GM10847 (cell line): ENCODE data around the gene NSF.

Source experiments
- POLR2A ChIP-seq: IDR thresholded peaks from 2 replicates; pipeline ENCODE4 v1.6.1; 2011; ENCODE audit not compliant: insufficient read length; ENCODE audit errors: extremely low read depth

NSF gene

DNA sequence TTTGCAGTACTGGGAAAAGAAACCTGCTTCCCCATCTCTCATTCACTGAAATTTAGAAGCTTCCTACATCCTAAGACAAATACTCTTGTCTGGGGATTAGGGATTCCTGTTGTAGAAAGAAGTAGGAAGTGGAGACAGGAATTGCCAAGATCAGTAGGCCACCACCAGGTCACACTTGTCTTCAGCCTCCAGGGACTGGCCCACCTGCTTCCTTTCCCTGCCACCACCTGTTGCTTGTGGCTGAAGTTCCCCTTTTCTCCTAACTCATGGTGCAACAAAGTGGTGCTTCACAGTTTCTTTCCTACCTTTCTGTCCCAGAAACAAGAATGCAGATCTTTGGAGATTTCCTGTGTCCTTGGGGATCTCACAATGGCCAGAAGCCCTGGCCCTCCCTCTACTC lies 145.6 kb downstream of the NSF start:
- TF ChIP-seq POLR2A: no peak

DNA sequence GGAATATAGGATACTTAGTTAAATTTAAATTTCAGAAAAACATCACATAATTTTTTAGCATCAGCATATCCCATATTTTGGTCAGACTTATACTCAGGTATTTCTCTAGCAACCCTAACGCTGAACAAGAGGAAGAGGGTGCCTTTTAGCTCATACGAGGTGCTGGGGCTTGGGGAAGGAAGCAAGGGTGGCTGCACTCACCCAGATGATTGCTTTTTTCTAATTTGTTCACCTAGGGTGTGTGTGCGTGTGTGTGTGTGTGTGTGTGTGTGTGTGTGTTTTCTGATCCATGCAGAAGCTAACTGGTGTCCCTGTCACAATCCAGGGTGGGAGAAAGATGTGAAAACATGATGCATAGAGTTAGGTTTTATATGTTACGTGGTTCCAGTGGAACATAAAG lies 146.9 kb downstream of the NSF start:
- TF ChIP-seq POLR2A: no peak

DNA sequence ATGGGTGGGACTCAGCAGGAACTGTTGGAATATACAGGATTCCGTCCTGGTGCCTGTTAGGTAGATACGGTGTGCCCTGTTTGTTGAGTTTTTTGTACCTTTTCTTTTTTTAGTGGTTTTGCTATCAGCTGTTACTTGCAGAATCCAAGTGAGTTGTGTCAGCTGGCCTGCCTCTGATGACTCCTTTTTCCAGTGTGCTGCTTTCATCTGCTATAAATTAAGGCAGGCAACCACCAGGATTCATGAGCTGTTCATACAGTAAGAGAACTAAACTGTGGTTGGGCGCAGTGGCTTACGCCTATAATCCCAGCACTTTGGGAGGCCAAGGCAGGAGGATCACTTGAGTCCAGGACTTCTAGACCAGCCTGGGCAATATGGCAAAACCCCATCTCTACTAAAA lies 148.1 kb downstream of the NSF start:
- no peak for TF ChIP-seq POLR2A

- no peak for TF ChIP-seq POLR2A
Measured at GRCh38 chr17:46739982-46740381, 149.5 kb downstream of the NSF start.

DNA sequence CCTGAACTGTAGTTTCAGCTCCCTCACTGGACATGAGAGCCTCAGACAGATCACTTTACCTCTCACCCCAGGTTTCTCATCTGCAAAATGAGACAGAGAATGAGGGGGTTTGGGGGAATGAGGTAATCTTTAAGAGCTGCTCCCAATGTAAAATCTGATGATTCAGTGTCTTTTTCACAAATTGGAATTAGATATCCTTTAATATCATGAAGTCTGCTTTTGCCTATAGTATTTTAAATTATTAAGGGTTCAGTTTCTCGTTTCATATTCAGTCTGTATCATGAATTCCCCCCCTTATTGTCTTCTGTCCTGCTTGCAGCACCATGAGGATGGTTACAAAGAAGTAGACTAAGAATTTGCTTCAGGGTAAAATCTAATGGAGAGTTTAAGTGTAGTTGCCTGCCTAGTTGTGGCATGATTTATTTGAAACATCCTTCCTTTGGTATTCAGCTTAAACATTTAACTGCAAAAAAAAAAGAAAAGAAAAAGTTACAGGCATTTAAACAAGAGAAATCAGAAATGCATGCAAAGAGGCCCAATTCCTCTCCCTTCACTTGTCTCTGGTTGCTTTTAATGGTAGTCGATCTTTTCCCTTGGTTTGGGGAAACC lies 150.8 kb downstream of the NSF start:
- TF ChIP-seq POLR2A: no peak

DNA sequence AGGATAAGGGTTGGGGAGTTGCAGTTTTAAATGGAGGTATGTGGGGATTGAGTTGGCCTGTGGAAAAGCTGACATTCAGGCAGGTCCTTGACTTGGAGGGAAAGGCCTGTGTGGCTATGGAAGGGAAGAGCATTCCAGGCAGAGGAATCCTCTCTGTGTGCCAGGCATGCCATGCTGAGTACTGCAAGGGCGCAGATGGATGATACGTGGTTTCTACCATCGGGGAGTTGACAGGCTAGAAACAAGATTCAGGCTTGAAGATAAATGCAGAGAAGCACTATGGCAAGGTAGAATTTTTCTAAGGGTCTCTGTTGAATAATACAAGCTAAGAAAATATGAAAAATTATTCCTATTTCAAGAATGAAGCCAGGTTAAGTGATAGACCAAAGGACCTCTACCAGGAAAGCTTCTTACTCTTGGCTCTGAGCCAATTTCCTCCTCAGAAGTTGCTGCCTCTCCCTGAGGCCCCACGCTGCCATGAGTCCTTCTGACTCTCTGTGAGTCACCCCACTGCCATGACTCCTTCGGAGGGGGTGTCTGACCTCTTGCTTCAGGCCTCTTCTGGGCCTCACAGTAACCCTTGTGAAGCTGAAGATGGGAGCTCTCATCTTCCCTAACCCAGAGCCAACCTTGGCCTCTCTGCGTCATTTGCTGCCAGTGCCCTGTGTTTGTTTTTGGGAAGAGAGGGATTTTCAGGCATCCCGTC lies 152.2 kb downstream of the NSF start:
- no peak for TF ChIP-seq POLR2A

GRCh38 chr17:46744441-46744840 lies 154.0 kb downstream of the NSF start:
- no peak for TF ChIP-seq POLR2A

DNA sequence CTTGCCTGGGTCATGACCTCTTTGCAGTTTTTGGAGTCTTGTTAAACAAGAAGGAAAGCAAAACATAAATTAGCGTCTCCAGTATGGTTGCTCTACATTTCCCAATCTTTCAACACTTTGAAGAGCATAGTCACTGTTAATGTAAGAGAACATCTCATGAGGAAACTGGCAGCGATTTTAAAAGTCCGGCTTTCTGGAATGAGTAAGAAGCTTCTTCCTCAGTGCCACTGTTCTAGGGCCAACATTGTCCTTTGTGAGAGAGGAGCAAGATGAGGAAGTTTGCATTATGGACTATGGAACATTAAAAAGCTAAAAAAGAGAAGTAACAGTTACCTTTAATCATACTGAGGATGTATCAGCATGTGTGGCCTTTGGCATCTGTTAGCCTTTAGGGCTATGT lies 154.9 kb downstream of the NSF start:
- no peak for TF ChIP-seq POLR2A

DNA sequence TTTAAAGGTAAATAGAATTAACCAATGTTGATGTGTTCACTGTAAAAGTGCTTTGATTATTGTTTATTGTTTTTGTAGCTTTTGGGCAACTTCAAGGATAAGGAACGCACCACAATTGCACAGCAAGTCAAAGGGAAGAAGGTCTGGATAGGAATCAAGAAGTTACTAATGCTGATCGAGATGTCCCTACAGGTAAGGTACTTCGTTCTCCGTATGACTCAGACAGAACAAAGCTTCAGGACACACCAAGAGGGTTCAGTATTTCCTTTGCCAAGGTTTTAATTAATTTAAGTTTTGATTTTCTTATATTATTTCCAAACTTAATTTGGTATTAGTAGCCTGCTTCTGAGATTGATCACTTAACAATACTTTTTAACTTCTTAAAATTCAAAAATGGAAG lies 161.0 kb downstream of the NSF start:
- no peak for TF ChIP-seq POLR2A

- no peak for TF ChIP-seq POLR2A
Measured at GRCh38 chr17:46753776-46754175, 163.3 kb downstream of the NSF start.

- no peak for TF ChIP-seq POLR2A
Measured at GRCh38 chr17:46756081-46756735, 165.7 kb downstream of the NSF start.

GRCh38 chr17:46756861-46757260 lies 166.4 kb downstream of the NSF start:
- TF ChIP-seq POLR2A: no peak

DNA sequence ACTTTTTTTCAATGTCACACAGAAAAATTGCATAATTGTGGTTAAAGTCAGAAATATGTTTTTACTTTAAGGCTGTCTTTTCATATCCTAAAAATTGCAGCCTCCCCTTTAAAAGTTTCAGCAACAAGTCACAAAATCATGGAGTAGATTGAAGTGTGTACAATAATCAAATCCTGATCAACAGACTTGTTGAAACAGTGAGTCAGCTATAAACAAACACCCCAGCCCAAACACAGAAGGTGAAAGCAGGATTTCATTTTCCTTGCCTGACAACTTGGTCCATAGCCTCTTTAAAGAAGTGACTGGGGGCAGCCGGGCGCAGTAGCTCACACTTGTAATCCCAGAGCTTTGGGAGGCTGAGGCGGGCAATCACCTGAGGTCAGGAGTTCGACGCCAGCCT lies 168.1 kb downstream of the NSF start:
- no peak for TF ChIP-seq POLR2A

DNA sequence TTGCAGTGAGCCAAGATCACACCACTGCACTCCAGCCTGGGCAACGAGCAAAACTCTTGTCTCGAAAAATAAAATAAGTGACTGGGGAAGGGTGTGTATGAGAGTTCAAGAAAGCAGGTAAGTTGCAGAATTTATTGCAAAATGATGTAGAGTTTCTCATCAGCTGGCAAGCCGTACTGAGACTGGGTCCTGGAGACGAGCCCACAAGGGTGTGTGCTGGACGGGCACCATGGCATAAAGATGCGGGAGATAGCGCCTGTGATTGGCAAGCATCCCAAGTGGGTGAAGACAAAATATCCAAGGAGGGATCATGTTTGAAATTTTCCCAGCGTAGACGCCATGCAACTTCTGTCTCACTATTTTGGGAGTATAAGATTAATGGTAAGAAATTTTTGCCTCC lies 168.7 kb downstream of the NSF start:
- no peak for TF ChIP-seq POLR2A

- TF ChIP-seq POLR2A: no peak
Measured at GRCh38 chr17:46763416-46763815, 172.9 kb downstream of the NSF start.

- TF ChIP-seq POLR2A: no peak
Measured at GRCh38 chr17:46764000-46764708, 173.7 kb downstream of the NSF start.

DNA sequence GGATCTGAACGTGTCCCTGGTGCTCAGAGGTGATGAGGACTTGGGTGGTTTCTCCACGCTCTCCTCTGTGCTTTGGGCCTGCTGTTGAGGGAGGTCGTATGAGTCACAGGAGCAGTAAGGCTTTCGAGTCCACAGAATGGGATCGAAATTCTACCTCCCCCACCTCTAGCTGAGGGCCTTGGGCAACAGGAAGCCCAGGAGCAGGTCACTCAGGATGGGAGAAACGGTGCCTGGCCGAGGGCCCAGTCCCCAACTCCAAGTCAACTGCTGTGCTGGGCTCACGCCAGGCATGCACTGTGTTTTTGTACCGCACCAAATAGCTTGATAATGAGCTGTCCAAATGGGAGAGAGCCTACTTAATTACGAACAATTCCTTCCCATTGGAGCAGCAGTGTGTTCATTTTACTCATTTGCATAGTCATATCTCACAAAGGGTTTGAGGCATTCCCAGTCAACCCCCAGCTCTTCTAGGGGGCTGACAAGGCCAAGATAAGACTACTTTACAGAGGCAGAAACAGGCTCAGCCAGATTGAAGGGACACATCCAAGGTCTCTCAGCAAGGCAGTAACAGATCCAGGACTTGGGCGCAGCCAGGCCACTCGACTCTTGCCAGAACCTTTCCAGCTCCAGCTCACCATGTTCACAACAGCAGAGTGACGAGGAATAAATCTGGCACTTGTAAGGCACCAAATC lies 174.4 kb downstream of the NSF start:
- TF ChIP-seq POLR2A: no peak
